Activated T-cell treated with anti-CD3 and anti-CD28 coated beads, Interleukin-2, amount 50 U/mL, for 72 hours (primary cell): Measurements from ENCODE around the gene ATOX1. TPM values are rescaled to one million over a fixed set of nuclear protein-coding genes. Genes with fewer than 3 reads are reported as not detected.
A peak's percentile ranks its signal among the peaks of the same experiment; 100 is the strongest.

Source experiments
- ATAC-seq, 2 donors: fragments of 150-1000 bp; cut with Tn5 transposase; replicated peaks in 1 of 2; 2 replicates each; pipeline ENCODE4 v1.10.0; 2021; ENCODE audit warnings: moderate library complexity in 2 of 2, mild to moderate bottlenecking in 1 of 2
- DNase-seq, 2 donors: peaks; one replicate each; pipeline ENCODE4 v3.0.0; 2021 to 2022; ENCODE audit warnings: mixed read lengths in 1 of 2
- H3K27ac Mint-ChIP-seq: one replicate; pipeline ENCODE4 v1.8.0; 2022; ENCODE audit warnings: mild to moderate bottlenecking, moderate library complexity, mixed read lengths
- H3K27me3 Mint-ChIP-seq: one replicate; pipeline ENCODE4 v1.8.0; 2022; ENCODE audit warnings: low read depth, mixed read lengths
- H3K36me3 Mint-ChIP-seq, 2 donors: one replicate each; pipeline ENCODE4 v1.8.0; 2022; ENCODE audit warnings: mixed read lengths in 2 of 2, mild to moderate bottlenecking in 1 of 2; ENCODE audit not compliant: insufficient read depth in 2 of 2
- H3K4me1 Mint-ChIP-seq: one replicate; pipeline ENCODE4 v1.8.0; 2022; ENCODE audit warnings: low read depth, mixed read lengths
- H3K4me3 Mint-ChIP-seq, 2 donors: one replicate each; pipeline ENCODE4 v1.8.0; 2022; ENCODE audit warnings: mild to moderate bottlenecking in 2 of 2, mixed read lengths in 2 of 2, moderate library complexity in 2 of 2
- H3K9me3 Mint-ChIP-seq, 2 donors: one replicate each; pipeline ENCODE4 v1.8.0; 2022; ENCODE audit warnings: mixed read lengths in 2 of 2
- total RNA-seq, 2 donors: library from RNA; stranded (reverse); gene quantifications; one replicate each; pipeline ENCODE4 v1.2.3, GENCODE V29; 2022

ATOX1 gene
- total RNA-seq, 2 donors from 2014 or later = 56.1 to 68.0 TPM

- peaks cover 0 to 4% of the 10 kb centered on the region in 2 donors for H3K36me3 Mint-ChIP-seq
- DNase-seq (peak; percentile 40 to 43), ATAC-seq (no peak)
- H3K9me3 Mint-ChIP-seq = peaks cover 0 to 3% of the 10 kb centered on the region in 2 donors
- no peak overlapping the region for H3K4me3 Mint-ChIP-seq
- no peaks in the 10 kb centered on the region for H3K27me3 Mint-ChIP-seq
- peaks cover 14% of the 10 kb centered on the region for H3K4me1 Mint-ChIP-seq
- no peak overlapping the region for H3K27ac Mint-ChIP-seq
Measured at GRCh38 chr5:151719228-151720000, 39.0 kb downstream of the ATOX1 start.

- no peaks in the 10 kb centered on the region for H3K27me3 Mint-ChIP-seq
- no peak overlapping the region for H3K27ac Mint-ChIP-seq
- no peak overlapping the region for H3K4me3 Mint-ChIP-seq
- DNase-seq (no peak), ATAC-seq (no peak)
- peaks cover 14% of the 10 kb centered on the region for H3K4me1 Mint-ChIP-seq
- peaks cover 0 to 4% of the 10 kb centered on the region in 2 donors for H3K36me3 Mint-ChIP-seq
- H3K9me3 Mint-ChIP-seq = peaks cover 0 to 3% of the 10 kb centered on the region in 2 donors
Measured at GRCh38 chr5:151718646-151719045, 39.8 kb downstream of the ATOX1 start.

GRCh38 chr5:151718153-151718552 lies 40.3 kb downstream of the ATOX1 start:
- Mint-ChIP-seq H3K4me1 (peaks cover 14% of the 10 kb centered on the region), H3K36me3 (peaks cover 0 to 4% of the 10 kb centered on the region in 2 donors), H3K4me3 (no peak overlapping the region), H3K27ac (no peak overlapping the region), H3K9me3 (peaks cover 0 to 3% of the 10 kb centered on the region in 2 donors), H3K27me3 (peaks cover 1% of the 10 kb centered on the region)
- ATAC-seq (no peak), DNase-seq (no peak)

GRCh38 chr5:151717416-151717815 lies 41.0 kb downstream of the ATOX1 start:
- no peak overlapping the region for H3K4me3 Mint-ChIP-seq
- ATAC-seq (no peak), DNase-seq (no peak)
- peaks cover 0 to 4% of the 10 kb centered on the region in 2 donors for H3K36me3 Mint-ChIP-seq
- peaks cover 0 to 3% of the 10 kb centered on the region in 2 donors for H3K9me3 Mint-ChIP-seq
- no peak overlapping the region for H3K27ac Mint-ChIP-seq
- H3K27me3 Mint-ChIP-seq = peaks cover 9% of the 10 kb centered on the region
- H3K4me1 Mint-ChIP-seq = peaks cover 14% of the 10 kb centered on the region

- no peaks in the 10 kb centered on the region for H3K36me3 Mint-ChIP-seq
- DNase-seq = no peak
- no peaks in the 10 kb centered on the region for H3K9me3 Mint-ChIP-seq
- ATAC-seq = no peak
- H3K27ac Mint-ChIP-seq = no peak overlapping the region
- H3K27me3 Mint-ChIP-seq = peaks cover 23% of the 10 kb centered on the region
- no peaks in the 10 kb centered on the region for H3K4me1 Mint-ChIP-seq
- H3K4me3 Mint-ChIP-seq = no peak overlapping the region
Measured at GRCh38 chr5:151709109-151709735, 49.2 kb downstream of the ATOX1 start.

GRCh38 chr5:151708126-151708525 lies 50.3 kb downstream of the ATOX1 start:
- Mint-ChIP-seq H3K4me1 (no peaks in the 10 kb centered on the region), H3K9me3 (no peaks in the 10 kb centered on the region), H3K27me3 (peaks cover 21% of the 10 kb centered on the region), H3K36me3 (no peaks in the 10 kb centered on the region), H3K4me3 (no peak overlapping the region), H3K27ac (no peak overlapping the region)
- DNase-seq (no peak), ATAC-seq (no peak)

GRCh38 chr5:151707567-151707966 lies 50.9 kb downstream of the ATOX1 start:
- Mint-ChIP-seq H3K4me3 (no peak overlapping the region), H3K27me3 (peaks cover 16% of the 10 kb centered on the region), H3K4me1 (no peaks in the 10 kb centered on the region), H3K27ac (no peak overlapping the region), H3K36me3 (no peaks in the 10 kb centered on the region), H3K9me3 (no peaks in the 10 kb centered on the region)
- DNase-seq = no peak
- ATAC-seq = no peak

GRCh38 chr5:151706906-151707305 lies 51.5 kb downstream of the ATOX1 start:
- Mint-ChIP-seq H3K4me3 (no peak overlapping the region), H3K27me3 (peaks cover 13% of the 10 kb centered on the region), H3K27ac (no peak overlapping the region), H3K4me1 (no peaks in the 10 kb centered on the region), H3K9me3 (no peaks in the 10 kb centered on the region), H3K36me3 (no peaks in the 10 kb centered on the region)
- ATAC-seq (no peak), DNase-seq (no peak)

- Mint-ChIP-seq H3K36me3 (no peaks in the 10 kb centered on the region), H3K9me3 (no peaks in the 10 kb centered on the region), H3K27me3 (no peaks in the 10 kb centered on the region), H3K27ac (no peak overlapping the region), H3K4me3 (no peak overlapping the region), H3K4me1 (no peaks in the 10 kb centered on the region)
- ATAC-seq (no peak), DNase-seq (no peak)
Measured at GRCh38 chr5:151703780-151704179, 54.7 kb downstream of the ATOX1 start.

GRCh38 chr5:151703227-151703626 lies 55.2 kb downstream of the ATOX1 start:
- DNase-seq = no peak
- Mint-ChIP-seq H3K27ac (no peak overlapping the region), H3K9me3 (no peaks in the 10 kb centered on the region), H3K36me3 (no peaks in the 10 kb centered on the region), H3K4me1 (no peaks in the 10 kb centered on the region), H3K27me3 (no peaks in the 10 kb centered on the region), H3K4me3 (no peak overlapping the region)
- no peak for ATAC-seq

- ATAC-seq (no peak), DNase-seq (no peak)
- Mint-ChIP-seq H3K36me3 (no peaks in the 10 kb centered on the region), H3K27ac (no peak overlapping the region), H3K4me3 (no peak overlapping the region), H3K9me3 (no peaks in the 10 kb centered on the region), H3K27me3 (peaks cover 7% of the 10 kb centered on the region), H3K4me1 (no peaks in the 10 kb centered on the region)
Measured at GRCh38 chr5:151700820-151701219, 57.6 kb downstream of the ATOX1 start.

GRCh38 chr5:151700296-151700695 lies 58.1 kb downstream of the ATOX1 start:
- Mint-ChIP-seq H3K27ac (no peak overlapping the region), H3K36me3 (no peaks in the 10 kb centered on the region), H3K9me3 (no peaks in the 10 kb centered on the region), H3K4me1 (no peaks in the 10 kb centered on the region), H3K27me3 (peaks cover 7% of the 10 kb centered on the region), H3K4me3 (no peak overlapping the region)
- ATAC-seq = no peak
- DNase-seq = no peak

- Mint-ChIP-seq H3K9me3 (no peaks in the 10 kb centered on the region), H3K4me3 (no peak overlapping the region), H3K27me3 (peaks cover 7% of the 10 kb centered on the region), H3K36me3 (no peaks in the 10 kb centered on the region), H3K27ac (no peak overlapping the region), H3K4me1 (no peaks in the 10 kb centered on the region)
- ATAC-seq (no peak), DNase-seq (no peak)
Measured at GRCh38 chr5:151699071-151699901, 59.1 kb downstream of the ATOX1 start.
